MM.1S (cell line): ENCODE results near the gene SUDS3.

Source experiments
- EZH2 ChIP-seq: fragments of 300-600 bp; sonication (generic); optimal IDR thresholded peaks from 2 replicates; pipeline ENCODE3; 2017; ENCODE audit warnings: low read depth, mild to moderate bottlenecking, antibody characterized with exemption, low read length, mixed read lengths
- TF ChIP-seq, protein P1 (sequence below): fragments of 300-600 bp; sonication (generic); IDR thresholded peaks from 2 replicates; pipeline ENCODE4 v1.5.1; 2016; ENCODE audit warnings: antibody characterized with exemption, low read length, mixed read lengths

DNA sequence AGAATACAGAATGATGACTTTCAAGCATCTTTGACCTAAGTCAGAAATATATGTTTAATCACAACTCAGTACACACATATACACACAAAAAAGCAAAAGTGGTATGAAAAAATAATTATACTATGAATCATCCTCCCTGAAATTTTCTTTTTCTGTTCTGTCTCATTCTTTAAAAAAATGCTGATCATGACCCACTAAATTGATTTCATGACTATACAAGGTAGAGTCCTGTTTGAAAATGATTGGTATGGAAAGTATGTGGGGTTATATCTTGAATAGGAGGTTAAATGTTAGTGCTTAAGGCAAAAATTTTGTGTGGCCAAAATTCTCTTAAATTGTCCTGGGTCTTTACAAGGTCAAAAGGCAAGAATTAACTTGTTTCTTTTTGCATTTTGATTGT lies 80.4 kb downstream of the SUDS3 start:
- TF ChIP-seq, protein P1, sequence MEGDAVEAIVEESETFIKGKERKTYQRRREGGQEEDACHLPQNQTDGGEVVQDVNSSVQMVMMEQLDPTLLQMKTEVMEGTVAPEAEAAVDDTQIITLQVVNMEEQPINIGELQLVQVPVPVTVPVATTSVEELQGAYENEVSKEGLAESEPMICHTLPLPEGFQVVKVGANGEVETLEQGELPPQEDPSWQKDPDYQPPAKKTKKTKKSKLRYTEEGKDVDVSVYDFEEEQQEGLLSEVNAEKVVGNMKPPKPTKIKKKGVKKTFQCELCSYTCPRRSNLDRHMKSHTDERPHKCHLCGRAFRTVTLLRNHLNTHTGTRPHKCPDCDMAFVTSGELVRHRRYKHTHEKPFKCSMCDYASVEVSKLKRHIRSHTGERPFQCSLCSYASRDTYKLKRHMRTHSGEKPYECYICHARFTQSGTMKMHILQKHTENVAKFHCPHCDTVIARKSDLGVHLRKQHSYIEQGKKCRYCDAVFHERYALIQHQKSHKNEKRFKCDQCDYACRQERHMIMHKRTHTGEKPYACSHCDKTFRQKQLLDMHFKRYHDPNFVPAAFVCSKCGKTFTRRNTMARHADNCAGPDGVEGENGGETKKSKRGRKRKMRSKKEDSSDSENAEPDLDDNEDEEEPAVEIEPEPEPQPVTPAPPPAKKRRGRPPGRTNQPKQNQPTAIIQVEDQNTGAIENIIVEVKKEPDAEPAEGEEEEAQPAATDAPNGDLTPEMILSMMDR: no peak
- TF ChIP-seq EZH2: no peak
